ENCODE measurements around the gene PSMC3IP.
A peak's percentile ranks its signal among the peaks of the same experiment; 100 is the strongest.

- TF ChIP-seq POLR2A (IDR thresholded peaks at IDR 0.05) (no peak), CTCF (IDR thresholded peaks at IDR 0.05 in 8 of 11, conservative IDR thresholded peaks at IDR 0.05 in 3 of 11) (no peak), POLR2AphosphoS5 (IDR thresholded peaks at IDR 0.05) (peak in 1 of 3 donors; percentile 16)
Observed at GRCh38 chr17:42565523-42566214, 11.9 kb downstream of the PSMC3IP start.
